PC-9 (cell line): ENCODE measurements around the gene FBXW10B. TPM values are rescaled to one million over a fixed set of nuclear protein-coding genes. Genes with fewer than 3 reads are reported as not detected.
A peak's percentile ranks its signal among the peaks of the same experiment; 100 is the strongest.
"Not testable (repeated sequence)": the region's sequence is repeated elsewhere in the genome, so short reads cannot be mapped to it uniquely, and the experiment has no call there.

Experiments used
- BruUV-seq: library from RNA; stranded (reverse); fragments of 400-500 nt; replicated peaks from 2 replicates; lab custom pipeline; 2021; lab: Mats Ljungman, UMichigan
- CTCF ChIA-PET: fragments of 300-600 bp; sonication (Branson Sonifier 250); formaldehyde crosslinking; loops from one replicate; lab custom pipeline; 2022; ENCODE audit warnings: antibody characterized with exemption; lab: Charles Lee
- POLR2A ChIA-PET: fragments of 300-600 bp; sonication (Branson Sonifier 250); formaldehyde crosslinking; loops from one replicate; lab custom pipeline; 2022; ENCODE audit warnings: antibody characterized with exemption; ENCODE audit not compliant: unreplicated experiment; lab: Charles Lee
- DNase-seq, 2 experiments: peaks; one replicate each; pipeline versions ENCODE4 v3.0.0 to v3.0.0-alpha.2; 2015 to 2022; ENCODE audit warnings: mixed read lengths in 1 of 2
- H2AFZ ChIP-seq: fragments of 200-600 bp; sonication (generic); 2 replicates; pipeline ENCODE4 v1.8.1; 2017; ENCODE audit warnings: antibody characterized with exemption
- H3F3A ChIP-seq: fragments of 200-600 bp; sonication (generic); 2 replicates; pipeline ENCODE4 v1.8.1; 2017; ENCODE audit warnings: antibody characterized with exemption, mild to moderate bottlenecking, low read depth; ENCODE audit not compliant: insufficient read depth
- H3K27ac ChIP-seq: fragments of 200-600 bp; sonication (generic); 2 replicates; pipeline ENCODE4 v1.6.1; 2016; ENCODE audit warnings: mixed run types
- H3K27me3 ChIP-seq: fragments of 200-600 bp; sonication (generic); 2 replicates; pipeline ENCODE4 v1.6.1; 2016; ENCODE audit warnings: low read depth, mixed run types; ENCODE audit not compliant: insufficient read depth
- H3K36me3 ChIP-seq: fragments of 200-600 bp; sonication (generic); 2 replicates; pipeline ENCODE4 v1.6.1; 2016; ENCODE audit warnings: low read depth, mixed run types
- H3K4me1 ChIP-seq: fragments of 200-600 bp; sonication (generic); replicated peaks from 2 replicates; pipeline ENCODE4 v1.6.1; 2016; ENCODE audit warnings: mixed run types; ENCODE audit not compliant: insufficient read depth
- H3K4me2 ChIP-seq: fragments of 200-600 bp; sonication (generic); 2 replicates; pipeline ENCODE4 v1.6.1; 2017; ENCODE audit warnings: mixed run types
- H3K4me3 ChIP-seq: fragments of 200-600 bp; sonication (generic); 2 replicates; pipeline ENCODE4 v1.6.1; 2016; ENCODE audit warnings: mixed run types
- H3K79me2 ChIP-seq: fragments of 200-600 bp; sonication (generic); 2 replicates; pipeline ENCODE4 v1.6.1; 2017; ENCODE audit warnings: low read depth, mixed run types
- H3K9me2 ChIP-seq: fragments of 200-600 bp; sonication (generic); 2 replicates; pipeline ENCODE4 v1.8.1; 2017; ENCODE audit warnings: mild to moderate bottlenecking; ENCODE audit not compliant: insufficient read depth
- H3K9me3 ChIP-seq: fragments of 200-600 bp; sonication (generic); 2 replicates; pipeline ENCODE4 v1.8.1; 2016; ENCODE audit warnings: low read depth; ENCODE audit not compliant: insufficient read depth
- H4K20me1 ChIP-seq: fragments of 200-600 bp; sonication (generic); 2 replicates; pipeline ENCODE4 v1.8.1; 2017; ENCODE audit not compliant: insufficient read depth
- CTCF ChIP-seq: fragments of 200-600 bp; sonication (generic); conservative IDR thresholded peaks from 2 replicates; pipeline ENCODE4 v1.6.1; 2017; ENCODE audit warnings: mixed run types, antibody characterized with exemption, mild to moderate bottlenecking, moderate library complexity
- EZH2 ChIP-seq: fragments of 200-600 bp; sonication (generic); IDR thresholded peaks from 2 replicates; pipeline ENCODE4 v1.8.0; 2017; ENCODE audit warnings: antibody characterized with exemption, low read depth
- intact Hi-C: fragments of 100-400 bp; cut with micrococcal nuclease; formaldehyde crosslinking; loops from one replicate; pipeline ENCODE4 v1.10.0; 2022; ENCODE audit not compliant: unreplicated experiment
- total RNA-seq: library from RNA; stranded (reverse); gene quantifications from 2 replicates; pipeline ENCODE4 v1.2.3, GENCODE V29; 2021

The FBXW10B gene
- total RNA-seq, 1 experiment from 2014 or later, result 16.2 TPM

DNA sequence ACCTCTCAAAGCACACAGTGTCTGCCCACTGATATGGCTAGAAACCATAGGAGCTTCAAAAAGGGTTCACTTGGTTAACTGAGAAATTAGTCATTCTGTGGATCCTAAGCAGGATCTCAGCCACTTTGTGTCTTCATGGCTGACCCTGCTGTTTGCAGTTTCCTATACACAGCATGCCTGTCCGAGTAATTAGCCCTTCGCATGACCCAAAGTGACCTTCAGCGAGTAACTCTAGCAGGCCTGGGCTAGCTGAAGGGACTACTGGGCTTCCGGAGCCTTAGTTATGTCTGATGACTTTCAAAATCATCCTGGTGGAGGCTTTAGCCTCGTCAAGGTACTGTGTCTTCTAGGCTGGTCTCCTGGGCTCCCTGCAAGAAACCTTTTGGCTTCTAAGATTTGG lies 28.9 kb upstream of the FBXW10B start:
- peak overlapping the region; percentile 88 for H3K4me3 ChIP-seq
- intact Hi-C loops, result no loop called here
- H3K9me2 ChIP-seq, result no peaks in the 10 kb centered on the region
- H4K20me1 ChIP-seq, result no peaks in the 10 kb centered on the region
- CTCF ChIA-PET, result no interaction called here
- peak overlapping the region; percentile 97 for H3K27ac ChIP-seq
- no peak overlapping the region for H2AFZ ChIP-seq
- H3K36me3 ChIP-seq, result no peaks in the 10 kb centered on the region; the same call in 1 of the 2 replicates
- peaks cover 42% of the 10 kb centered on the region for H3K4me1 ChIP-seq
- peaks cover under 1% of the 10 kb centered on the region; the same call in 1 of the 2 replicates for H3K9me3 ChIP-seq
- POLR2A ChIA-PET, result interaction anchor here (0.5 to 1.7 kb wide), 5 partner anchors 10 to 318 kb away, joined by 3 to 23 read pairs (median 5); no protein-coding TSS in a partner anchor
- BruUV-seq, result no TSS peak
- no peaks in the 10 kb centered on the region for H3K27me3 ChIP-seq
- H3K4me2 ChIP-seq, result peak overlapping the region; percentile 83
- TF ChIP-seq CTCF (no peak), EZH2 (no peak)
- H3K79me2 ChIP-seq, result peaks cover 64% of the 10 kb centered on the region
- peaks cover 50% of the 10 kb centered on the region for H3F3A ChIP-seq
- peak in 1 of 2 experiments; percentile 40 for DNase-seq

DNA sequence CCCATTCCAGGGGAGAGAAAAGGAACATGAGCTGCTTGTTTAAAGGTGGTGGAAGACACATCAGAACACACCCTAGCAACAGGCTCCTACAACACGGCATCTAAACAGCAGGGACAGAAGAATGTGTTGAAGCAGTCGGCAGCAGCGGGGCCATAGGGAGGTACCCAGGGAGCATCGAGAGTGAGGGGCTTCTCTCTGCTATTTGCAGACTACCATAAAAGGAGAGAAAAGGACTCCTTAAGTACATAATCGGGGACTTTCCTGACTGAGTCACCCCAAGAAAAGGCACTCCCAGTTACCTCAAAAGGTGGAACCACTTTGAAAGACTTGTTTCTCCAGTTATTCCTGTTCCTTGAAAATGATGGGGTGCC lies 26.4 kb upstream of the FBXW10B start:
- H3K27me3 ChIP-seq, H3K9me3 ChIP-seq, intact Hi-C loops, BruUV-seq, H3K36me3 ChIP-seq, H2AFZ ChIP-seq, H4K20me1 ChIP-seq, H3K9me2 ChIP-seq: not testable (repeated sequence)
- ChIA-PET POLR2A (interaction anchor here (1.2 kb wide), 1 partner anchor 9 kb away, joined by 7 read pairs; no protein-coding TSS in a partner anchor), CTCF (interaction anchor here (0.6 kb wide), 1 partner anchor 17 kb away, joined by 3 read pairs; no protein-coding TSS in a partner anchor)
- peak overlapping the region; percentile 30; the same call in 1 of the 2 replicates for H3K4me3 ChIP-seq
- H3K27ac ChIP-seq, result peak overlapping the region; percentile 97
- DNase-seq, result peak; percentile 71 to 90
- peaks cover 69% of the 10 kb centered on the region for H3K79me2 ChIP-seq
- peak overlapping the region; percentile 76 for H3K4me2 ChIP-seq
- H3K4me1 ChIP-seq, result peaks cover 45% of the 10 kb centered on the region
- peaks cover 45% of the 10 kb centered on the region for H3F3A ChIP-seq

GRCh38 chr17:15645099-15645941 lies 25.8 kb upstream of the FBXW10B start:
- Histone ChIP-seq H3F3A (peaks cover 39% of the 10 kb centered on the region), H3K79me2 (peaks cover 68% of the 10 kb centered on the region), H3K4me1 (peaks cover 45% of the 10 kb centered on the region), H3K4me2 (peak overlapping the region; percentile 76), H3K27ac (peak overlapping the region; percentile 97), H3K4me3 (peak overlapping the region; percentile 30; the same call in 1 of the 2 replicates)
- H3K36me3 ChIP-seq, H3K9me2 ChIP-seq, H2AFZ ChIP-seq, intact Hi-C loops, H3K27me3 ChIP-seq, H3K9me3 ChIP-seq, BruUV-seq, H4K20me1 ChIP-seq: not testable (repeated sequence)
- ChIA-PET POLR2A (interaction anchor here (0.7 to 1.2 kb wide), 2 partner anchors 9 to 13 kb away, joined by 7 to 15 read pairs; no protein-coding TSS in a partner anchor), CTCF (interaction anchor here (0.6 kb wide), 1 partner anchor 18 kb away, joined by 3 read pairs; no protein-coding TSS in a partner anchor)
- DNase-seq, result peak in 1 of 2 experiments; percentile 53

DNA sequence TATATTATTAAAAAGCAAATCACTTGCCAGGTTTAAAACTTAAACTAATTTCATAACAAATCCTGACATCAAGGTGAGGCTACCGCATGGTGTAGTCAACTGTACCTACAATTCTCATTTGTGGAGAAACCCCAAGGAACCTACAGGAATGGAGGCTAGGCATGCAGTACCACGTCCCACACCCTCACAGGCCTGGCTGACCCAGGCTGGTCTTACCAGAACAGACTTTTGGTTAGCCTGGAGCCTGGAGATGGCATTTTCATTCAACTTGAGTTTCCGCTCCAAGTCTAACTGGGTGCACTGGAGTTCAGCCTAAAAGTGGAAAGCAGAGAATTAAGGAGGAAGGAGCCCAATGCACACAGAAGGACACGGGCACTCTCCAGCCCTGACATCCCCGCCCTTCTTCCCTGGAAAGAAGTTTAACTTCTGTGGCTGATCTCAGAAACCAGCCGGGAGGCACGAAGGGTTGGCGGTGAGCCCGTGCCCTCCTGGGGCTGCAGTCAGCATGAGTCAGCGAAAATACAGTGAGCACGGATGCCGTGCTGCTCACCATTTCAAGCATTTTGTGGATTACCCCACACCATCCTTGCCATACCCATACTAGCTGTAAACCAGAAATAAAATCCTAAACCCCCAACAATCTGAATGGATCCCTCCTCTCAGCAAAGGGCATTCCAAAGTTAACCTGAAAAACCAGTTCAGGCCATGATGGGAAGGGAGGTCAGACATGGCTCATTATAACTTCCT lies 23.2 kb upstream of the FBXW10B start:
- H3K36me3 ChIP-seq, H2AFZ ChIP-seq, H4K20me1 ChIP-seq, intact Hi-C loops, H3K9me2 ChIP-seq, H3K27me3 ChIP-seq, H3K9me3 ChIP-seq, CTCF ChIA-PET, POLR2A ChIA-PET: not testable (repeated sequence)
- Histone ChIP-seq H3K4me1 (peaks cover 45% of the 10 kb centered on the region), H3K27ac (peak overlapping the region; percentile 97), H3K79me2 (peaks cover 50% of the 10 kb centered on the region), H3F3A (peaks cover 26% of the 10 kb centered on the region), H3K4me3 (peak overlapping the region; percentile 46; the same call in 1 of the 2 replicates), H3K4me2 (peak overlapping the region; percentile 69)
- peak in 1 of 2 experiments; percentile 29 for DNase-seq
- TSS peak; percentile 31 for BruUV-seq

DNA sequence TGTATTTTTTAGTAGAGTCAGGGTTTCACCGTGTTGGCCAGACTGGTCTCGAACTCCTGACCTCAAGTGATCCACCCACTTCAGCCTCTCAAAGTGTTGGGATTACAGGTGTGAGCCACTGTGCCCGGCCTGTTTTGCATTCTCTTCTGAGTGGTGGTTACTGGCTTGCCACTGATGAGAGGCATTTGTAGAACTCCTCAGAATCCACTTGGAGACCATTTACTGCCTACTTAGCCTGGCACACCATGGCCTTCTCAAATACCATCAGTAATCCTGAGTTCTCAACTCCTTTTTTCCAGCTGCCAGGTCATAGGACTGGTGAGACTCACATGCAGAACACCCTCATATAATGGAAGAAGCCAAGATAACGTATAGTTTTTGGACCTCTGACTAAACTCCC lies 22.5 kb upstream of the FBXW10B start:
- CTCF ChIA-PET, result not testable (repeated sequence)
- Histone ChIP-seq H3K4me2 (peak overlapping the region; percentile 69), H3K4me3 (peak overlapping the region; percentile 46; the same call in 1 of the 2 replicates)

More for the DNA sequence above, 22.5 kb upstream of the FBXW10B start:
- H4K20me1 ChIP-seq, BruUV-seq, POLR2A ChIA-PET, DNase-seq, H3K36me3 ChIP-seq, H3K9me2 ChIP-seq, H3K9me3 ChIP-seq, H2AFZ ChIP-seq, intact Hi-C loops, H3K27me3 ChIP-seq: not testable (repeated sequence)
- peaks cover 44% of the 10 kb centered on the region for H3K79me2 ChIP-seq
- H3K4me1 ChIP-seq, result peaks cover 43% of the 10 kb centered on the region
- H3K27ac ChIP-seq, result peak overlapping the region; percentile 83
- peaks cover 26% of the 10 kb centered on the region for H3F3A ChIP-seq
